Stimulated activated CD8-positive, alpha-beta memory T cell treated with anti-CD3 and anti-CD28 coated beads, Interleukin-7, amount 100 ng/mL, for 4 hours (primary cell): ENCODE data around the gene TRERF1.
A peak's percentile ranks its signal among the peaks of the same experiment; 100 is the strongest.
"Not testable (repeated sequence)": the region's sequence is repeated elsewhere in the genome, so short reads cannot be mapped to it uniquely, and the experiment has no call there.

Source experiments
- DNase-seq, 2 donors: peaks; one replicate each; pipeline ENCODE4 v3.0.0-alpha.2; 2020; ENCODE audit warnings: low read depth in 2 of 2

Gene TRERF1

DNA sequence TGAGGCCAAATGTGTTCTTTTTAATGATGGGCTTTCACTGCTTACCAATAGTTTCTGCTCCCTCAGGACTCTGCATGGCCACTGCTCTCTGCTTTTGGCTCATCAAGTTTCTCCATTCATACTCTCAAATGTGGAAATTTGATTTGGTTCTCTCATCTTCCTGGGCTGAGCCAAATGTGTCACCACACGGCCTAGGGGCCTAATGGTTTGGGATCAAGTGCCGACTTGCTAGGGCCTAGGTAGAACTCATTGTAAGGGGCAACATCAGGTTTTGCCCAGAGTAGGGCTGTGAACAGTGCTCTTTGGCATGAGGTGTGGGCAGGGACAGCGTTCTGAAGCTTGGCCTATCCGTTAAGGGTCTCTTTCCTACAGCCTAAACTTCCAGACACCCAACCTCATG is 230.2 kb downstream of the TRERF1 start:
- DNase-seq = no peak

GRCh38 chr6:42220807-42221206 is 230.9 kb downstream of the TRERF1 start:
- no peak for DNase-seq

GRCh38 chr6:42217519-42218367 is 234.0 kb downstream of the TRERF1 start, which contains the start of gene MRPS10:
Gene MRPS10 (minus strand): TSS chr6:42217861. CDS start chr6:42217849, 12 bp downstream.
- DNase-seq = peak; percentile 84 to 86

- no peak for DNase-seq
These were observed 234.6 kb downstream of the TRERF1 start for GRCh38 chr6:42217157-42217518.

DNA sequence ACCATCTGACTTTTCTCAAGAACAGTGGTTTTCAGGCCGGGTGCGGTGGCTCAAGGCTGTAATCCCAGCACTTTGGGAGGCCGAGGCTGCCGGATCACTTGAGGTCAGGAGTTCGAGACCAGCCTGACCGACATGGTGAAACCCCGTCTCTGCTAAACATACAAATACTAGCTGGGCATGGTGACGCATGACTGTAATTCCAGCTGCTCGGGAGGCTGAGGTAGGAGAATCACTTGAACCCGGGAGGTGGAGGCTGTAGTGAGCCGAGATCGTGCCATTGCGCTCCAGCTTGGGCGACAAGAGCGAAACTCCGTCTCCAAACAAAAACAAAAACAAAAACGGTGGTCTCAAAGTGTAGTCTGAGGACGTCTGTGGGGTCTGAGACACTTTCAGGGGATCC is 235.2 kb downstream of the TRERF1 start:
- DNase-seq = not testable (repeated sequence)

- DNase-seq = no peak
These were observed 239.3 kb downstream of the TRERF1 start for GRCh38 chr6:42212442-42212841.

DNA sequence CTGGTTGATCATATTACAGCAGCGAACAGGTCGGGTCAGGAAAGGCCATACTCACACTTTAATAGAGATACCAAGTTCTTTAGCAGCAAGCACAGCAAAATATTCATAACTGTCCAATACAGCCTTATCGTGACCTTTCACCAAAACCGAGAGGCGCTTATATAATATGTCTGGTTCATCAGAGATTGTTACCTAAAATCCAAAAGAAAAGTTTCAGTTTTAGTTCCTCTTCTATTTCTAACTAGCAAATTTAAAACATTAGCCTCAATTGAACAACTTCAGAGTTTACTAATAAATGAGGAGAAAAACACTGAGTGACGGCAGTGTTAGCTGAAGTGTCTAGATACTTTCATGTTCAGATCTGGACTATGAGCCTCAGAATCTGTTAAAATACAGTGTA is 240.0 kb downstream of the TRERF1 start:
- DNase-seq = no peak

DNA sequence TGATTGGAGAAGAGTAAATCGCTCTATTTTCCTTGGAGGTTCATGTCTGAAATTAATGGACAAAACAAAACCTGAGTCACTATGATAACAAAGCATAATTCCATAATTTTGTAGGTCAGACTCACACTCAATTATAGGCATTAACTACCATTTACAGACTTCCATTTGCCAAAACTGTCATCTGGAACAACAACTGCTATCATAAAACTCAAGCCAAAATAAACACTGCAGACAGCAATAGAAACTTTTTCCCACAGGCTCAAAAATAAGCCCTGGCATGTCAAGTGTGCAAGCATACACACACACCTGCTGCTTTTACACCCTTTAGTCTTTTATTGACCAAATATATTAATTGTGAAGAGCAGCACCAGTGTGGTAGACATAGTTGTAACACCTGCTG is 241.2 kb downstream of the TRERF1 start:
- DNase-seq = no peak

- DNase-seq = not testable (repeated sequence)
These were observed 244.2 kb downstream of the TRERF1 start for GRCh38 chr6:42207559-42207958.

GRCh38 chr6:42204768-42205282 is 246.9 kb downstream of the TRERF1 start:
- no peak for DNase-seq

GRCh38 chr6:42203183-42203582 is 248.5 kb downstream of the TRERF1 start:
- DNase-seq = no peak

- not testable (repeated sequence) for DNase-seq
These were observed 249.4 kb downstream of the TRERF1 start for GRCh38 chr6:42202131-42202915.

DNA sequence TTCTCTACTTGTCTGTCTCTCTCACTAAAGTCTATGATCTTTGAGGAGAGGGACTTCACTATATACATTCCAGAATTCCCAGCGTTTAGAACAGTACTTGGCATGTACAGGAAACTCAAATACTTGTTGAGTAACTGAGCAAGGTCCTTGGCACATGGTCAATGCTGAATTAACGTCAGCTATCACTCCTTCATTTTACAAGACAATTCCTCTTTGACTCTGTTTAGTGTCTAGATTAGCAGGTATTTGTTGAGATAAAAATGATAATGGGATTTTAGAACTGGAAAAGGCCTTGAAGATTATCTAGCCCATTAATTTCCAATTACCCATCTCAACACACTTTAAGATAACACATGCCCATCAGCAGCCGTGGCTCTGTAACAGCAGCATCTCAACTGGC is 250.3 kb downstream of the TRERF1 start:
- DNase-seq = no peak

- DNase-seq = no peak
These were observed 251.7 kb downstream of the TRERF1 start for GRCh38 chr6:42200035-42200434.

DNA sequence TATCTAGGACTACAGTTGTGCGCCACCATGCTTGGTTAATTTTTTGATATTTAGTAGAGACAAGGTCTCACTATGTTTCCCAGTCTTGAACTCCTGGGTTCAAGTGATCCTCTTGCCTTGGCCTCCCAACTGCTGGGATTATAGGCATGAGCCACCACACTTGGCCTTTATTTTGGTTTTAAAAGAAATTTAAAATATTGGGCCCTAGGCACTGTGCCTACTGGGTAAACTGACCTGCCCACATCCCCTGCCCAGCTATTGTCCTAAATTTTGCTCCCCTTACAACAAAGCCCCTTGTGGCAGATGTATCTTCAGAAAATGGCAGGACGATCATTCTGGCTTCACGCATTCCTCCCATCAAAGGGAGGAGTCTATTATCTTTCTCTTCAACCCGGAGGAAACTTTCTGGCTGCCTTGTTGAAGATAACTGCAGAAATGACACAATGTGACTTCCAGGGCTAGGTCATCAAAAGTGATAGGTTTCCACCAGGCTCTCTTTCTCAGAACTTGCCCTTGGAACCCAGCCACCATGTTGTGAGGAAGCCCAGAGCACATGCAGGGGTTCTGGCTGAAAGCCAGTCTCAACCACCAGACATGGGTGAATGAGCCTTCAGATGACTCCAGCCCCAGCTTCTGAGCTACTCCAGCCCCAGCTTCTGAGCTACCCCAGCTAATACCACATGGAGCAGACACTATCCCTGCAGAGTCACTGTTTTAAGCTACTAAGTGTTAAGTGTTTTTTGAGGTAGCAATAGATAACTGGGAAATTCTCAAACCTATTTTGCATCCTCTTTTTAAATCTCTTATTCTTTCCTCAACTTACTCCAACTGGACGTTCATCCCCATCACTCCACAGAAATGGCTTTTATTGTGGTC is 252.4 kb downstream of the TRERF1 start:
- DNase-seq = no peak

GRCh38 chr6:42197555-42198362 is 254.0 kb downstream of the TRERF1 start:
- DNase-seq = peak in 1 of 2 donors; percentile 5

DNA sequence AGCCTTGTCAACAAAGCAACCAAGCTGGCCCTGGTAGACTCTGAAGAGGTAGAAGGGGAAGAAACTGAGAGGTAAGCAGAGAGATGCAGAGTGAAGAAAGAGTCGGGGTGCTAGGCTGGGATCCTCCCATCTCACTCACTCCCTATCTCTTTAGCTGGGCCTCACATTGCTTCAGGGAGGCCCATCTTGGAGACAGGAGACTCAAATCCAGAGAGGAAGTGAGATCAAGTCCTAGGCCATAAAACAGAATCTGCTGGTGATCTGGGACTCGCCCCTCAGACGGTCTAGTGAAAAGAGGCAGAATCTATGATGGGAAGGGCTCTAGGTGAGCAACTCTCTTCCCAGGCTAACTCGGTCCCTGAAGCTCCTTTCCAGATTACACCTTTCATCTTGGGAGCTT is 256.3 kb downstream of the TRERF1 start:
- no peak for DNase-seq

- no peak for DNase-seq
These were observed 257.7 kb downstream of the TRERF1 start for GRCh38 chr6:42194056-42194455.

DNA sequence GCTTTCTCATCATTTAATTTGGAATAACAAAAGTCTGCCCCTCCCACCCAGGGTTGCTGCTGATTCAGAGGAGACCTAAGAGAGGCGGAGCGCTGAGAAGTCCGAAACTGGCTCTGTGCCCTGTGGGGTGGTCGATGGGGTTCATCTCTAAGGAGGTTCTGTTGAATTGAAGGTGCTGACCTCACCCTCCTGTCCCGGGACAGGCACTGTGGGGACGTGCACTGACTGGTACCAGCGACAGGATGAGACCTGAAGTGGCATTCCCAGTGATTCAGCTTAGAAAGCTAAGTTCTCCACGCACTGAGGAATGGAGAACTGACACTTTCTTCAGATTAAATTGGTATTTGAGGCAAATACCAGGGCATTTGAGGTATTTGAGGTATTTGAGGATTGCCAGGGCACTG is 258.2 kb downstream of the TRERF1 start:
- no peak for DNase-seq

- DNase-seq = not testable (repeated sequence)
These were observed 259.3 kb downstream of the TRERF1 start for GRCh38 chr6:42192385-42192784.
